Esophagus squamous epithelium (tissue), 5 donors: ENCODE data around the gene MAP3K7CL. TPM values are rescaled to one million over a fixed set of nuclear protein-coding genes. Genes with fewer than 3 reads are reported as not detected.

ENCODE experiments used
- DNase-seq: peaks from one replicate; lab custom pipeline; 2025; lab: John Stamatoyannopoulos, UW
- H3K27ac ChIP-seq, 4 donors: fragments of 200-600 bp; sonication (generic); one replicate each; pipeline ENCODE4 v1.5.1; 2016 to 2019; ENCODE audit warnings: mild to moderate bottlenecking in 1 of 4
- H3K27me3 ChIP-seq, 4 donors: fragments of 200-600 bp; sonication (generic); 1 replicate in 3 of 4; 2 replicates in 1 of 4; pipeline versions ENCODE4 v1.5.1 to v1.6.0; 2017 to 2021; ENCODE audit warnings: antibody characterized with exemption in 1 of 4
- H3K36me3 ChIP-seq, 3 donors: fragments of 200-600 bp; sonication (generic); one replicate each; pipeline ENCODE4 v1.5.1; 2016 to 2019
- H3K4me1 ChIP-seq, 3 donors: fragments of 200-600 bp; sonication (generic); one replicate each; pipeline ENCODE4 v1.5.1; 2017 to 2019
- H3K4me3 ChIP-seq, 4 donors: fragments of 200-600 bp; sonication (generic); 1 replicate in 3 of 4; 2 replicates in 1 of 4; pipeline ENCODE4 v1.5.1; 2016 to 2019; ENCODE audit warnings: mild to moderate bottlenecking in 2 of 4, moderate library complexity in 1 of 4
- H3K9me3 ChIP-seq, 3 donors: fragments of 200-600 bp; sonication (generic); one replicate each; pipeline ENCODE4 v1.5.1; 2016 to 2019
- POLR2A ChIP-seq, 4 donors: fragments of 450-650 bp; IDR thresholded peaks; one replicate each; pipeline ENCODE4 v1.6.1; 2017; ENCODE audit warnings: antibody characterized with exemption in 4 of 4, mild to moderate bottlenecking in 4 of 4, moderate library complexity in 3 of 4
- WGBS, 2 donors: methylation state at CpG; one replicate each; pipeline ENCODE4 v1.1.5; 2018; 5-methylcytosine and 5-hydroxymethylcytosine counted together
- intact Hi-C: fragments of 100-400 bp; cut with DNase I; formaldehyde crosslinking; loops from one replicate; pipeline ENCODE4 v1.15.0; 2022
- total RNA-seq, 4 donors: library from RNA; depleted of rRNA; stranded (reverse); fragments of >200 nt; gene quantifications; one replicate each; pipeline ENCODE4 v1.1.0, GENCODE V29; 2016
- TF ChIP-seq, protein P1 (sequence below), 6 experiments: fragments of 450-650 bp in 4 of 6; fragments of 200-600 bp in 2 of 6; sonication (generic) in 2 of 6; IDR thresholded peaks; one replicate each; pipeline ENCODE4 v1.5.1; 2016 to 2019; ENCODE audit warnings: antibody characterized with exemption in 6 of 6, mild to moderate bottlenecking in 4 of 6, moderate library complexity in 4 of 6
- donor health status: DM: yes; HTN: yes; CAD: no.

Gene MAP3K7CL
- total RNA-seq, 4 donors from 2014 or later, result 1.7 to 7.8 (median 6.9) TPM

DNA sequence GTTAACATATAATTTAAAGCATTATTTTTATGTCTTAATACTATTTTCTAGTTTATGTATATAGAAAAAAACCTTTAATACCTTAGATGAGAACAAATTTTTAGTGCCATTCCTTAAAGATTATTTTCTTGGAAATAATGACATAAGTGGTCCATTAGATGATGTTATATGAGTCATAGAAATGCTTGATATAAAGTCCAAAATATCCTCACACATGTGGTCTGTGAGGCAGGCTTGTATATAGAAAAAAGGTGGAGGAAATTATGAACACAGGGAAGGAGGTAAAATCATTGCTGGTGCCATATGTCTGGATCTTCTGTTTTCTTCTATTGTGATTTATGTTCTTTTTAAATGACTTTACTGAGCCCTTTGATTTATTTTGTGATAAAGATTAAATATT is 79.3 kb downstream of the MAP3K7CL start:
- Histone ChIP-seq H3K4me1 (no peaks in the 10 kb centered on the region), H3K36me3 (no peaks in the 10 kb centered on the region), H3K27ac (no peak overlapping the region), H3K27me3 (no peaks in the 10 kb centered on the region), H3K4me3 (no peak overlapping the region), H3K9me3 (no peaks in the 10 kb centered on the region)
- TF ChIP-seq, protein P1, sequence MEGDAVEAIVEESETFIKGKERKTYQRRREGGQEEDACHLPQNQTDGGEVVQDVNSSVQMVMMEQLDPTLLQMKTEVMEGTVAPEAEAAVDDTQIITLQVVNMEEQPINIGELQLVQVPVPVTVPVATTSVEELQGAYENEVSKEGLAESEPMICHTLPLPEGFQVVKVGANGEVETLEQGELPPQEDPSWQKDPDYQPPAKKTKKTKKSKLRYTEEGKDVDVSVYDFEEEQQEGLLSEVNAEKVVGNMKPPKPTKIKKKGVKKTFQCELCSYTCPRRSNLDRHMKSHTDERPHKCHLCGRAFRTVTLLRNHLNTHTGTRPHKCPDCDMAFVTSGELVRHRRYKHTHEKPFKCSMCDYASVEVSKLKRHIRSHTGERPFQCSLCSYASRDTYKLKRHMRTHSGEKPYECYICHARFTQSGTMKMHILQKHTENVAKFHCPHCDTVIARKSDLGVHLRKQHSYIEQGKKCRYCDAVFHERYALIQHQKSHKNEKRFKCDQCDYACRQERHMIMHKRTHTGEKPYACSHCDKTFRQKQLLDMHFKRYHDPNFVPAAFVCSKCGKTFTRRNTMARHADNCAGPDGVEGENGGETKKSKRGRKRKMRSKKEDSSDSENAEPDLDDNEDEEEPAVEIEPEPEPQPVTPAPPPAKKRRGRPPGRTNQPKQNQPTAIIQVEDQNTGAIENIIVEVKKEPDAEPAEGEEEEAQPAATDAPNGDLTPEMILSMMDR (IDR thresholded peaks at IDR 0.05), result no peak
- TF ChIP-seq POLR2A (IDR thresholded peaks at IDR 0.05), result no peak
- intact Hi-C loops, result no loop called here
- DNase-seq, result no peak

DNA sequence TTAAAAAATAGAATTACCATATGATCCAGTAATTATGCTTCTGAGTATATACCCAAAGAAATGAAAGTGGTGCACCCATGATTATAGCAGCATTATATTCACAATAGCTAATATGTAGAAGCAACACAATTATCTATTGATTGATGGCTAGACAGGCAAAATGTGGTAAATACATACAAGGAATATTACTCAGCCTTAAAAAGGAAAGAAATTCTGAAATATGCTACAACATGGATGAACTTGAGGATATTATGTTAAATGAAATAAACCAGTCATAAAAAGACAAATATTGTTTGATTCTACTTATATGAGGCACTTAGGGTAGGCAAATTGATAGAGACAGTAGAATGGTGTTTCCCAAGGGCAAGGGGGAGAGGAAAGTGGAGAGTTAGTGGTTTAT is 80.8 kb downstream of the MAP3K7CL start:
- no peaks in the 10 kb centered on the region for H3K36me3 ChIP-seq
- no peak overlapping the region for H3K4me3 ChIP-seq
- no peaks in the 10 kb centered on the region for H3K4me1 ChIP-seq
- H3K27ac ChIP-seq, result no peak overlapping the region
- H3K9me3 ChIP-seq, result no peaks in the 10 kb centered on the region
- DNase-seq, result no peak
- no peak for TF ChIP-seq POLR2A (IDR thresholded peaks at IDR 0.05)
- TF ChIP-seq, protein P1 (IDR thresholded peaks at IDR 0.05), result no peak
- no peaks in the 10 kb centered on the region for H3K27me3 ChIP-seq
- intact Hi-C loops, result no loop called here

DNA sequence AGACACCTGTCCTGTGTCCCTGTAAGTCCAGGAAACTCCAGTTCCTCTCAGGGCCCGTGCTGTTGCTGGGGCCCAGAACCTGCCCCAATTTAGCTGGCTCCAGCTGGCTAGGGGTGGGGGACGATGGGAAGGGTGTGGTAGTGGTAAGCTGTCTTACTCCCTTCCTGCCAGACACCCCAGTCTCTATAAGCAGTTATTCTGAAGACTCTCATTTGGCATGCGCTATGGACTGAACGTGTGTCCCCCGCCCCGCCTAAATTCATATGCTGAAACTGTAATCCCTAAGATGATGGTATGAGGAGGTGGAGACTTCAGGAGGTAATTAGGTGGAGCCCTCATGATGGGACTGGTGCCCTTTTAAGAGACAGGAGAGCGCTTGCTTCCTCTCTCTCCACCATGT is 82.0 kb downstream of the MAP3K7CL start:
- Histone ChIP-seq H3K4me3 (no peak overlapping the region), H3K27me3 (no peaks in the 10 kb centered on the region), H3K4me1 (no peaks in the 10 kb centered on the region), H3K36me3 (no peaks in the 10 kb centered on the region), H3K27ac (no peak overlapping the region), H3K9me3 (no peaks in the 10 kb centered on the region)
- DNase-seq, result no peak
- intact Hi-C loops, result no loop called here
- 85 to 91% methylated on average over 7 of the region's 7 CpGs for WGBS, 2 donors
- TF ChIP-seq, protein P1 (IDR thresholded peaks at IDR 0.05), result no peak
- no peak for TF ChIP-seq POLR2A (IDR thresholded peaks at IDR 0.05)

DNA sequence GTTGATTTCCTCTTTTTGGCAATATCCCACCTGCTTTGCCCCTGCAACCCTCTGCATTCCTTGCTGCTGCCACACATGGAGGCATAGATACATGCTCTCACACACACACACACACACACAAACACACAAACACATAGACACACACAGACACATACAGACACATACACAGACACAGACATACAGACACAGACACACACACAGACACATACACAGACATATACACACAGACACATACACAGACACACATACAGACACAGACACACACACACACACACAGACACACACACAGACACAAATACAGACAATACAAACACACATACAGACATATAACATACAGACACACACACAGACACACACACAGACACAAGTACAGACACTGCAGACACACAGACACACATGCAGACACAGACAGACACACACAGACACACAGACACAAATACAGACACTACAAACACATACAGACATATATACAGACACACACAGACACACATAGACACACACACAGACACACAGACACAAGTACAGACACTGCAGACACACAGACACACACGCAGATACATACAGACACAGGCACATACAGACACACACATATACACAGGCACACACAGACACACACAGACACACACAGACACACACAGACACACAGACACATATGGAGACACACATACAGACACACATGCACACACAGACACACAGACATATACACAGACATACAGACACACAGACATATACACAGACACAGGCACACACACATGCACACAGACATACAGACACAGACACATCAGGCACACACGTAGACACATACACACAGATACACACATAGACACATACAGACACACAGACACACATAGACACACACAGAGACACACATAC is 83.3 kb downstream of the MAP3K7CL start:
- no peak overlapping the region for H3K4me3 ChIP-seq
- no peaks in the 10 kb centered on the region for H3K36me3 ChIP-seq
- 69 to 92% methylated on average over 2 of the region's 2 CpGs for WGBS, 2 donors
- H3K27me3 ChIP-seq, result no peaks in the 10 kb centered on the region
- H3K4me1 ChIP-seq, result peaks cover 0 to 10% (median 0%) of the 10 kb centered on the region in 3 donors
- intact Hi-C loops, result no loop called here
- H3K27ac ChIP-seq, result no peak overlapping the region
- TF ChIP-seq, protein P1 (IDR thresholded peaks at IDR 0.05), result no peak
- no peak for TF ChIP-seq POLR2A (IDR thresholded peaks at IDR 0.05)
- DNase-seq, result no peak
- no peaks in the 10 kb centered on the region for H3K9me3 ChIP-seq

DNA sequence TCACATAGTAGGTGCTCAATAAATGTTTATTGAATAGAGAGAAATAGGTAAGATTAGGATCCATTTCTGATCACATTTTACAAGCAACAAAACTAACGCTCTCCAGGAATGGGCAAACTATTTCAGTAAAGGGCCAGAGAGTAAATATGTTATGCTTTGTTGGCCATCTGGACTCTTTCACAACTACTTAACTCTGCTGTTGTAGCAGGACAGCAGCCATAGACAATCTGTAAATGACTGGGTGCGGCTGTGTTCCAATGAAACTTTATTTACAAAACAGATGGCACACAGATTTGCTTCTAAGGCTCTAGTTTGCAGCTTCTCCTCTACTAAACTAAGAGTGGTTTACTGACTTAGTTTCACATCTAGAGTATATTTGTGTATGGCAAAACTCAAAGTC is 85.3 kb downstream of the MAP3K7CL start:
- H3K27ac ChIP-seq, result no peak overlapping the region
- no peak for TF ChIP-seq POLR2A (IDR thresholded peaks at IDR 0.05)
- TF ChIP-seq, protein P1 (IDR thresholded peaks at IDR 0.05), result no peak
- WGBS, 2 donors, result 86 to 89% methylated on average over 2 of the region's 2 CpGs
- H3K4me1 ChIP-seq, result peaks cover 0 to 22% (median 0%) of the 10 kb centered on the region in 3 donors
- no peak for DNase-seq
- H3K27me3 ChIP-seq, result no peaks in the 10 kb centered on the region
- no peaks in the 10 kb centered on the region for H3K36me3 ChIP-seq
- no peak overlapping the region for H3K4me3 ChIP-seq
- intact Hi-C loops, result no loop called here
- H3K9me3 ChIP-seq, result no peaks in the 10 kb centered on the region
